GM19438 (cell line): ENCODE data around the gene CTAGE1.

Experiments
- ATAC-seq: cut with Tn5 transposase; IDR thresholded peaks from one replicate; pipeline ENCODE4 v1.9.1; 2021; ENCODE audit warnings: low read depth; ENCODE audit not compliant: unreplicated experiment

The CTAGE1 gene

DNA sequence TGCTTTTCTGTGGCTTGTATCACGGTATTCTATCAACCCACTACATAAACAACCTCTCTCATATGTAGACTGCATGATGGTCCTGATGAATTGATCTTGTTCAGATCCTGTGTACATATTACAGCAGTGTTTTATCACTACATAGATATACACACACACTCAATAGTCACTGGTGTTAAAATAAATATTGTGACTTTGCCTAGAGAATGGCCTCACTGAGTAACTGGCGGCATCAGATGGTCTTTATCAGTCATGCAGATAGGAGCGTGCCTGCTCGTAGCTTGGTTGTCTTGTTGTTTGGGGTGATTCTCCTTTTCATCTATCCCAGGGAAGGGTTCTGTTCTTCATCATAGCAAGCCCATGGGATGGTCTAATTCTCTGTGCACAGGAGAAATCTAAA is 18.4 kb upstream of the CTAGE1 start:
- ATAC-seq: no peak

DNA sequence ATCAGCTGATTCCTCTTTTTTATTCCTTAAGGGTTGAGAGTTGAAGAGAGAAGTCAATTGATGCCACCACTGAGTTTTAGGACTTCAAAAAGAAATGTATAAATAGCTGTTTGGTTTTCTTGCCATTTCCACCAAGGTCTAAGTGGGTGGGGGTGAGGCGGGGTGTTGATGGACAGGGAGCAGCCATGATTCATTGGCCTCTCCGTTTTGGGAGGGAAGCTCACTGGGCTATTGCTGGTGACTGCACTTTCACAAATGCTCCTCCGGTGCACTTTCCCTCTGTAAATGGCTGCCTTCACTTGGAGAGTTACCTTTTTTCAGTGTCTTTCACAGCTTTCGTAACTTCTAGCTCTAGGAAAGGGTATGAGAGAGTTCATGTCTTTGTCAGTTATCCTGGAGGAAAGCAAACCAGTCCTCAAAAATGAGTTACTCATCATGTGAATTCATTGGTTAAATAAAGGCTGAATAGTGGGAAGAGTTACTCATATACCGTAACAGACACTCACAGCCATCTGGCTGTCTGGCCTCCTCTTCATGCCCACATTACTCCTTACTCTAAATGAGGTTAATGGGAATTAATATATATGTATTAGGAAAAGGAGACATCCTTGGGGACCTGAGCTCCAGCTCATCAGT is 17.4 kb upstream of the CTAGE1 start:
- ATAC-seq: no peak

DNA sequence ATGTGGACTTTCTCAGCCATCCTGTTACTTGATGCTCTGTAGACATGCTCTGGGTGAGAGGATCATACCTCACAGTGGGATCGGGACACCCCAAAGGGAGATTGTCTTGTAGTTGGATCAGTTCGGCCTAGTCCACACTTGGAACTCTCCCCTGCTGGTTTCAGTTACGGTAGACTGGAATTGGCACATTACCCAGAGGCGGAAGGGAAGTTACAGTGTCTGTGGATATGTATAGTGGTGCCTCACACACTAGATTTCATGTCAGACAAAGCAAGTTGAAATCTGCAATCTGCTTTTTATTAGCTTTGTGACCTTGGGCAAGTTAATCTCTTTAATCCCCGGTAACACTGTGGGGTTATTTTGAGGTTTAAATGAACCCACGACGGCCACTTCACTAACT is 16.2 kb upstream of the CTAGE1 start:
- ATAC-seq: no peak

DNA sequence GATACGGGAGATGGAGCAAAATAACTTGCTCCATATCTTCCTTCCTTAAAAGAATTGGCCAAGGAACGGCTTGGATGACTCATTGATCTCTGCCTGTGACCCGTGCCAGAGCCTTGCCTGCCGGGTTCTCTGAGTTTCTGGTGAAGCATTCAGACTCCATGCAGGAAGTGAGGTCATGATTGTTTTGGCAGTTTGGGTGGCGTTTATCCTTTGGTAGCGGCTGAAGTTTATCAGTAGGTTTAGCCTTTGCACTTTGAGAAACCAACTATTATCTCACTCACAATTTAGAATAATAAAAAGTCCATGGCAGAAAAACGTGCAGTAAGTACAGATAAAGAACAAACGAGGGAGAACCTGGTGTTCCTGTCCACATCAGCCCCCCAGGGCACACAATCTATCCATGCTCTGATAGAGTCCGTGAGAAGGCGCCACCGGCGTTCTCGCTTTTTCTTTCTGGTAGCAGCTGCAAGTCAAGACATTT is 15.0 kb upstream of the CTAGE1 start:
- ATAC-seq: no peak

DNA sequence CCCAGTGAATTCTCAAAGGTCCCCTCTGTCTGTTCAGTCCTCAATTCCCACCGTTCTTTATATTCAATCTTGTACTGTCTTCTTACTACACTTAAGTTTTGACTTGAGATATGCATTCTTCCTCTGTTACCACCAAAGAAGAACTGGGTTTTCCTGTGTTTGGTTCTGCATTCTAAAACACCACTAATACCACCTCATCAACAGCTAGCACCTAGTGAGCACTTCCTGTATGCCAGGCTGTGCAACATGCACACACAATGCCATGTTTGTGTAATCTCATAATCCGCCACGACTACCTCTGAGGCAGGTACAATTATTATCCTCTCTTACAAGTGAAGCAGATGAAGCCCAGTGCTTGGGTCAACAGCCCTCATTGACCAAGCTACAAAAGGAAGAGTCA is 11.8 kb upstream of the CTAGE1 start:
- no peak for ATAC-seq

DNA sequence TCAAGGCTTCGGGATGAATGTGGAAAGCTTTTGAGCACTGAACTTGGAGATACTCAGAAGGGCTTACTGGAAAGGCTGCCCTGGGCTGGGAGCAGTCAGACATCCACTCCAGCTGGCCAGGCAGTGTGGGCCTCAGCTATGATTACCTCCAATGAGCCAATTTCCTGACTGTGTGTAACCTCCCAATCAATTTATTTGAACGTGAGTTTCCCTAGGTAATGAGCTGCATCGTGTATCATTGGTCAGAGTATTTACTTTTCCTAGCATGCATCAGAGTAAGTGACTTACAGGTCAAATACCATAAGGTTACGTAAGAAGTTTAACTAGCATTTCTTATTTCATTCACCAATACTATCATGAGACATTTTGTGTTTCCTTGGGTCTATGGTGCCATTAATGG is 11.0 kb upstream of the CTAGE1 start:
- ATAC-seq: no peak

DNA sequence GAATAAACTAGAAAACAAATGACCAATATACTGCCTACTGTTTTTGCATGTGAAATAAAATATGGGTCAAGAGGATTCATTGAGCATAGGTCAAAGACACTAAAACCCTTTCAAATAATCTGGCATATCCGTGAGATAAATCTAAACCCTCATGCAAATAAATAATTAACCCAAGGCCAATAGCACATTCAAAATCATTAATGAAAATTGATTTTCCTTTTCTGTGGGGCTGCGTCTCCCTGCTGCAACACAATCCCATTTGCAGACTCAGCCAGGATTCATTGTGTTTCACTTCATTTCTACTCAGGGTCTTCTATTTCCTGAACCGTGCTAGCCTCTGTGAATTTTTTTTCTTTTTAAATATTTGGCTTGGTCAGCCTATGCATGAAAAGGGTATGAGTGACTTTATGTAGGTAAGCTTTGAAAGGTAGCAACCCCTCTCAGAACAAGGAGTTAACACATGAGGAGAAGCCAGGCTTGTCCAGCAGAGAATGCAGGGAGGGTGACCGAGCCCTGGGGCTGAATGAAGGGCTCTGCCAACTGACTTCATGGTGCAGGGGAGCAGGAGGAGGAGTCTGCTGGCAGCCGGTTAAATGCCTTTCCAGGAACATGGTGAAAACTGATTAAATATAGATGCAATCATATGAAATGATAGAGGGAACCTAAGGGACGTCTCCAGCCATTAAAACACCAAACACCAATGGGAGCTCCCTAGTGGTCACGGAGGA is 10.3 kb upstream of the CTAGE1 start:
- no peak for ATAC-seq

DNA sequence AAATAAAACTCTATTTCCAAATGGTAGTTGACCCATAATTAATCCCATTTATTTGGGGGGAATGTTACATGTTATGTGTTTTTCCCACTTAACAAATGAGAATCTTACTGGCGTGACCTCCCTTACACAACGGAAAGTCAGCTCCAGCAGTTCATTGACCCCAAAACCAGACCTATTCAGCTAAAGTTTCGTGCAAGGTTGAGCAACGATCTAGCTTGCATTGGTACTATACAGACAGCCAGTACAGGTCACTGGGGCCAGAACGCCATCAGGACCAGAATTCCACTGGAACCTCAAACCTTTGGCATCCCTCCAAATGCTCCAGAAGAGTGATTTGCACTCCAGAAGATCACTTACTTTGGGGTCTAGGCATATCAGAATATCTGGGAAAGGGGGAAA is 6.8 kb upstream of the CTAGE1 start:
- ATAC-seq: no peak

DNA sequence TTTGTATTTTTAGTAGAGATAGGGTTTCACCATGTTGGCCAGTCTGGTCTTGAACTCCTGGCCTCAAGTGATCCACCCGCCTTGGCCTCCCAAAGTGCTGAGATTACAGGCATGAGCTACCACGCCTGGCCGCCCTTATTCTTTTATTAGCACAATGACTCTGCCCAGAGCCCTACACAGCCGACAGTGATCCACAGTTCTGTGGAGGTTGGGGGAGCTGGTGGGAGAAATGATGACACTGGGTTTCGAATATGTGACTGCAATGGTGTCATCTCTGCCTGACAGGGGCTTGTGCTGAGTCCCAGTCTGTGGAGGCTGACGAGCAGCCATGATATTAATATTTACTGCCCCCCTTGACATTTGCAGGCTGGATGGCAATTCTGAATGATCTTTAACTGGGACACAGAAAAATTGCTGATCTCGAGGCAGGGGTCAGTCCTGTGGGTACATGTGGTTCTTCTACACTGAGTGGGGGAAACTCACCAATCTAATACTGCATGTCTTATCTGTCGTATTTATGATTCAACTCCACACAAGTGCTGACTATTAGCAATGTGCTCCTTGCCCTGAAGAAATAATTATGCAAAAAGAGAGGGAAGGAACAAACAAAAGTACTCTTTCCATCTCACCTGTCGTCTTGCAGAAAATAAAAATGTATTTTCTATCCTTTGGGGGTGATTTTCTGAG is 6.3 kb upstream of the CTAGE1 start:
- ATAC-seq: no peak

DNA sequence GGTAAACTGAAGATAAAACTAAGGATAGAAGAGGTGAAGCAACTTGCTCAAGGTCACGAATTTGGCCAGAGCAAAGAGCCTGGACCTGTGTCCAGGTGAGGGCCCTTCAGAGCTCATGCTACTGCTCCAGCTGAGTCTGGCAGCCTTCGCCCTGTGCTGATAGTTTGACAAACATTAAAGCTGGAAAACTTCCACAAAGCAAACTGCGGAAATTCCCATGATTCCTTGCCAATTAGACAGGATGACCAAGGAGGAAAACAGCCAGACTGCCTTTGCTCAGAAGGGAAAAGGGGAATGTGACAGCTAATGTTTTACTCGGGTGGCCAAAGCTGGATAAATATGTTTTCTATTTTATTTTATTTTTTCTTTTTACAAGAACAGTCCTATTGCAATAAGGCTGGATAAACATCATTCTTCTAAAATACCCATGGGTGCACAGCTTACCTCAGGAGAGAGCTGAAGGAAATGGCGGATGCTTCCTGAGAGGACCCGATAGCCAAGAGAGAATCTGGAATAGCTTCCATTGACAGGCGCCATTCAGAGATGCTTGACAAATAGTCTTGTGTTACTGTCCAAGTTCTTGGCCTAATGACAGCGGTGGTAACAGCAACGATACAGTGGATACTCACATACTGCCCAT is 5.3 kb upstream of the CTAGE1 start:
- no peak for ATAC-seq

DNA sequence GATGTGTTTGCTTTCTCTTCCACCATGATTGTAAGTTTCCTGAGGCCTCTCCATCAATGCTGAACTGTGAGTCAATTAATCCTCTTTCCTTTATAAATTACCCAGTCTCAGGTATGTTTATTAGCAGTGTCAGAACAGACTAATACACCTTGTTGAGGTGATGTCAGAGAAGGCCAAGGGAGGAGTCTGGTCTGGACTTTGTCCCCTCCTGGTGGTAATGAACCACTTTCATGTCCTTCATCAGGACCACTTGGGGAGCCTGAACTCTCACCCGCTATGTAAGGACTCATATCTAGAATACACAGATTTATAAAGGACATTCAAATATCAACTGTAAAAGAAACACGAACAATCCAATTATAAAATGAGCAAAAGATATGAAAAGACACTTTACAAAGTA is 2.9 kb upstream of the CTAGE1 start:
- no peak for ATAC-seq

DNA sequence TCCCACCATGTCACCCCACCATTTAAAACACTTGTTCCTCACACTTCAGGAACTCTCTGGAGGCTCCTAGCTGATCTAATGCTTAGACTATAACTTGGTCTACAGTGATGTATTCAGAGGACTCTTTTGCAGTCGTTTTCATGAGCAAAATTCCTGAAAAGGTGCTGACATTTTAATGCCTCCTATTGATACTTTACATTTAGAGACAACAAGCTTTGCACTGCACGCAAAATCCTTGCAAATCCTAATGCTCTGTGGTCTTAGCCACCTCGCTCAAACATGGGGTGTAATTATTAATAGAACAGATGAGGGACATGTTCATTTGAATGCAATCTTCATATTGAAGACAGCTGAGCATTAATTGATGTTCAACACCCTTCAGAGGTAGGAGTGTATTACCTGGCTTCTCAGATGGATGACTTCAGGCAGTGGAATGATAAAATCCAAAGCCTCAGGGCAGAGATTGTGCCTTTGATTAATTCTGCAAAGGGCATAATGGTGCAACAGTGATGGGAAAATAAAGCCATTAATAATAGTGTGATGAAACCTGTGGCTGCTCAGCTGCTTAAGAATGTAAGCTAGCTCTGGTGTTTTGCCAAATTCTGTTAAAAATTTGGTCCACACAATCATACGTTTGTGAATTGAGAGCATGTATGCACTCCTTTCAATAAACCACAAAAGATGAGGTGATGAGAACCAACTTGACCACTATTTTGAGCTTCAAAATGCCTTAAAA is 5.4 kb downstream of the CTAGE1 start:
- ATAC-seq: no peak

DNA sequence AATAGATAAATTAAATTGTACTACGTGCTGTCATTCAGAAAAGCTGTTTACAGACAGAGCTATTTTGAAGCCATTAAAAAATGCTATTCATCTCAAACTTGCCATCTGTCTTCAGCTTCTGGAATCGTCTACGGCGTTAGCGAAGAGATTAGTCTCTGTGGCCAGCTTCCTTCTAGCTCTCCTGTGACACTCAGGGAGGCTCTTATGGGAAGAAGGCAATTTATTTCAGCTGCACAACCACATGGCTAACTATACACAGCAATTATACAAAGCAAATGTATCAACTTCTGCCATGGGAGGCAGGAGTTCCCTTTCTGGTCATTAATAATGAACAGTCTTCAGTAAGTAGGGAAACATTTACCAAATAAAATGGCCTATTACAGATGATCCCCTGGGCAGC is 6.3 kb downstream of the CTAGE1 start:
- no peak for ATAC-seq

DNA sequence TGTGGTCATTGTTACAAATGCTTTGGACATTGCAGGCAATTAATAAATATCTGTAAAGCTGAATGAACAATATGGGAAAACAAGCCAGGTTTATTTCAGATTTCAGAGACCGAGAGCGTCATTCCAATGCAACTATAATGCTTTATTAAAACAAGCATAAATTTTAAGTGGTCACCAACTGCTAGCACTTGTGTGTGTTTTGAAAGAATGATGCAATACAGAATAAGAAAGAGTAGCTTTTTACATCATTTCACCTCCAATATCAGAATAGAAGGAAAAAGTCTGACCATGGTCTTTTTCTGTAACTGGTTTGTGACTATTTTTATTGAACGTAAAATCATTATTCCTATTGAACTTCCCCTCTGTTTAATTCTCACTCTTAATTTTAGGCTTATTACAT is 7.6 kb downstream of the CTAGE1 start:
- no peak for ATAC-seq

DNA sequence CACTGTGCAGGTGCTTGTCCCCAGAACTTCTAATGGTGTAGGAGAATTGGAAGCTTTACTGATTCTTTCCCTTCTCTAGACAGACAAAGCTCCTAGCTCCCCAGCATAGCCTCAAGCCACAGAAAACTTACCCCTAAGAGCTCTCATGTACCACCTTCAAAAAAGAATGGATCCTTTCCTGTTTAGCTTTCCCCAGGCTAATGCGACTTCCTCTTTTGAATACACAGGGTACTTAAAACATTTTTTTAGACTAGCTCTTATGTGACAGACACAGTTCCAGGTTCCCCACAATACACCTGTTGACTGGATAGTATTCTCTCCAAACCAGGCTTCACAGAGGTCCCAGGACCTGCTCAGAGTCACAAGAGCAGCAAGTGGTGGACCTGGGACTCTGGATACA is 8.3 kb downstream of the CTAGE1 start:
- ATAC-seq: no peak

DNA sequence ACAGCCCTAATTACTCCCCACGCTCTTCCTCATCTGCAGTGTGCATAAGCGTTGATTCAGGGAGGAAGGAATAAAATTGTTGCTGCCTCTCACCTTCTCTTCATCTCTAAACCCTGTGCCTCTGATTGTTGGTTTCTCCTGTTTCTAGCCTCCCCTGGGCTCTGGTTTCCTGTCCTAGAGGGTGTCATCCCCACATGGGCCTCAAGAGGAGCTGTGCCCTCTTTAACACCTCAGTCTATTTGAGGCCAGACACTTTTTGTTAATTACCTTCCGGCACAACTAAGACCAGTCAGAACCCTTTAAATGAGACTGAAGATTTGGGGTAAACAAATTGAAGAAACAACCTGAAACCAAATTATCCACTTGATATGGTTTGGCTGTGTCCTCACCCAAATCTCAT is 9.7 kb downstream of the CTAGE1 start:
- ATAC-seq: no peak

DNA sequence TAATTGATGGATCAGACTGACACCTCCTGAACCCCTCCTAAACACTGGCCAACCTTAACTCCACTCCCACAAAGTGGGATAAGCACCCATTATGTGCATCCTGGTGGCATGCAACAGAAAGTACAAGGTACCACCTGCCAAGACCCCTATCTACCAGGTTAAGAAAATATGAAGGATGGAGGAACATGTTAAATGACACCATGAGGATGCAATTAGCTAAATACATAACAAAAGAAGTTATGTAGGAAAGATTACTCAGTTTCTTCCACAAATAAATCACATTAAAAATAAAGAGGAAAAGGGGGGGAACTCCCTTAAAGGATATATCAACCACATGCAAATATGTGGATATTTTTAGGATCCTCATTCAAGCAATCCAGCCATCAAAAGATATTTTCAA is 12.6 kb downstream of the CTAGE1 start:
- no peak for ATAC-seq

DNA sequence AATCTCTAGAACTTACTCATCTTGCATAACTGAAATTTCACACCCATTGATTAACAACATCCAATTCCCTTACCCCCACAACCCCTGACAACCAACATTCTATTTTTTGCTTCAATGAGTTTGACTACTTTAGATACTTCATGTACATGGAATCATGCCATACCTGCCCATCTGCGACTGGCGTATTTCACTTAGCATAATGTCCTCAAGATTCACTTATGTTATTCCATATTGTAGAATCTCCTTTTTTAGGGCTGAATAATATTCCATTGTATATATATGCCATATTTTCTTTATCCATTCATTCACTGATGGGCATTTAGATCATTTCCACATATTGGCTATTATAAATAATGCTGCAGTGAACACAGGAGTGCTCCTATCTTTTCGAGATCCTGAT is 13.8 kb downstream of the CTAGE1 start:
- no peak for ATAC-seq

DNA sequence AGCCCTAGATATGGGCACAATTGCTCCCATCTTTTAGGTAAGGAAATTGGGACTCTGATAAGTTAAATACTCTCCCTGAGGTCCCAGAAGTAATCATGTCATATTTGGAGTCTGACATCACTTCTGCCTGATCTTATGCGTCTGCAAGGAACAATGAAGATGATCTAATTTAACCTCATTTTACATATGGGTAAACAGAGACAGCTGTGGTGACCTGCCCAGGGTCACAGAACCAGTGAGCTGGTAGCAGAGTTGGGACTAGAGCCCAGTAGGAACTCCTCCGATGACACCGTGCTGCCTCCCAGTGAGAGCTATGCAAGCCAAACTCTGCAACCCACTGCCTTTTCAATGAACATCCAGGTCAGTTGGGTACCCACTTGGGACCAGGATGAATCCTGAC is 17.8 kb downstream of the CTAGE1 start:
- no peak for ATAC-seq

DNA sequence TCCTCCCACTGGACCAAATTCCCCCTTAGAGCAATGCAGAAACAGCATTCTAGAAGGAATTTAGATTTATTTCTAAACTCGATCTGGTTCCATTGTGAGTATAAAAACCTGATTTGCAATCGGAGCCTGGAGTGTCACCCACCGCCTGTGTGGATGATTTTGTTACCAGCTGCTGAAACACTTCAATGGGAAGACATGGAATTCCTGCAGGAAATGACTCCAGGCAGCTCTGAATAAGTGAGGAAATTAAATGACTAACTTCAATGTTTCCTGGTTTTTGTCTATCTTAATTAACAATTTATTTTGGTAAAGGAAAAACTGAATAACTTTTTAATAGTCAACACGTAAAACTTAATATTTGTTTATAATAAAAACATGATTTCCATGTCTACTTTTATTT is 19.3 kb downstream of the CTAGE1 start:
- no peak for ATAC-seq

DNA sequence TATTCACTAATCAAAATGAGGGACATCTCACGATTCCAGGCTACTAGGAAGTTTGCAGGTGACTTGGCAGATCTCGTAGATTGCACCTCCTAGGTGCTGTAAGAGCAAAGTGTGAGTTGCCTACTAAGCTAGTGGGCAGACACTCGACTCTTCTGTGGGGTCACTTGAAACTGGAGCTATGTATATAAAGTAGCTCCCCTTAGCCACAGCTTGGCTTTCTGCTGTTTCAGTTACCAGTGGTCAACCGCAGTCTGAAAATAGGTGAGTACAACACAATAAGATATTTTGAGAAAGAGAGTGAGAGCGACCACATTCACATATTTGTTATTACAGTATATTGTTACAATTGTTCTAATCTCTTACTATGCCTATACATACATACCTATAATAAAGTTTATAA is 23.3 kb downstream of the CTAGE1 start:
- no peak for ATAC-seq
